ENCODE measurements around the gene ST6GAL2.

The ST6GAL2 gene

GRCh38 chr2:106885971-106886915 lies at the start of gene ST6GAL2:
Gene ST6GAL2 (minus strand): TSS chr2:106886167. CDS start chr2:106843977, 42,190 bp downstream.
- DNase-seq, result peak; percentile 67

- DNase-seq, result no peak
Measured at GRCh38 chr2:106932644-106933043, 46.7 kb upstream of the ST6GAL2 start.

- peak; percentile 1 for DNase-seq
Measured at GRCh38 chr2:106931717-106932335, 45.9 kb upstream of the ST6GAL2 start.

- no peak for DNase-seq
Measured at GRCh38 chr2:106921451-106921850, 35.5 kb upstream of the ST6GAL2 start.

GRCh38 chr2:106919012-106919411 lies 33.0 kb upstream of the ST6GAL2 start:
- no peak for DNase-seq

- no peak for DNase-seq
Measured at GRCh38 chr2:106904242-106904641, 18.3 kb upstream of the ST6GAL2 start.

- no peak for DNase-seq
Measured at GRCh38 chr2:106899786-106900530, 14.0 kb upstream of the ST6GAL2 start.

GRCh38 chr2:106894545-106894944 lies 8.6 kb upstream of the ST6GAL2 start:
- DNase-seq, result no peak

- no peak for DNase-seq
Measured at GRCh38 chr2:106892048-106892447, 6.1 kb upstream of the ST6GAL2 start.

GRCh38 chr2:106890606-106891005 lies 4.6 kb upstream of the ST6GAL2 start:
- DNase-seq, result no peak

GRCh38 chr2:106886916-106887758 lies 1.2 kb upstream of the ST6GAL2 start:
- peak; percentile 86 for DNase-seq

GRCh38 chr2:106885329-106885728 lies 638 bp downstream of the ST6GAL2 start:
- DNase-seq, result peak; percentile 22

- no peak for DNase-seq
Measured at GRCh38 chr2:106882673-106883072, 3.3 kb downstream of the ST6GAL2 start.

- DNase-seq, result no peak
Measured at GRCh38 chr2:106878206-106878605, 7.8 kb downstream of the ST6GAL2 start.

GRCh38 chr2:106876699-106877098 lies 9.3 kb downstream of the ST6GAL2 start:
- no peak for DNase-seq

GRCh38 chr2:106869512-106870275 lies 16.3 kb downstream of the ST6GAL2 start:
- DNase-seq, result no peak

GRCh38 chr2:106868275-106868674 lies 17.7 kb downstream of the ST6GAL2 start:
- peak; percentile 46 for DNase-seq

GRCh38 chr2:106867196-106867953 lies 18.6 kb downstream of the ST6GAL2 start:
- DNase-seq, result no peak

GRCh38 chr2:106866641-106867040 lies 19.3 kb downstream of the ST6GAL2 start:
- DNase-seq, result no peak

- no peak for DNase-seq
Measured at GRCh38 chr2:106864051-106864450, 21.9 kb downstream of the ST6GAL2 start.

- no peak for DNase-seq
Measured at GRCh38 chr2:106863387-106863786, 22.6 kb downstream of the ST6GAL2 start.
